K562 (cell line): ENCODE results near the gene AFAP1.

Source experiments
- CTCF ChIP-seq, 3 experiments: IDR thresholded peaks in 2 of 3; conservative IDR thresholded peaks in 1 of 3; 2 replicates each; pipeline ENCODE4 v1.5.1; 2011 to 2012; ENCODE audit warnings: low read length in 3 of 3, mild to moderate bottlenecking in 3 of 3, control low read depth in 2 of 3, improper control_type of control experiment in 1 of 3, inconsistent platforms in 1 of 3, low read depth in 1 of 3, mixed read lengths in 1 of 3, moderate library complexity in 1 of 3; ENCODE audit not compliant: insufficient read depth in 2 of 3
- RBM14 ChIP-seq: fragments of 200-400 bp; formaldehyde crosslinking; IDR thresholded peaks from 2 replicates; pipeline ENCODE4 v1.6.1; 2018; ENCODE audit warnings: low read depth, mild to moderate bottlenecking, low read length, moderate library complexity, borderline replicate concordance; ENCODE audit not compliant: insufficient read depth
- USF2 ChIP-seq: sonication (generic); formaldehyde crosslinking; IDR thresholded peaks from 2 replicates; pipeline ENCODE4 v1.5.0; 2020; ENCODE audit warnings: missing genetic modification reagents
- ZC3H11A ChIP-seq: IDR thresholded peaks from 2 replicates; pipeline ENCODE4 v1.6.1; 2012; ENCODE audit warnings: low read depth, low read length, improper control_type of control experiment
- ZNF561 ChIP-seq: fragments of 450-650 bp; formaldehyde crosslinking; conservative IDR thresholded peaks from 2 replicates; pipeline ENCODE4 v1.4.0; 2020; ENCODE audit warnings: mild to moderate bottlenecking, moderate library complexity
- ZNF778 ChIP-seq: fragments of 450-650 bp; formaldehyde crosslinking; IDR thresholded peaks from 2 replicates; pipeline ENCODE4 v1.4.0; 2020; ENCODE audit warnings: mild to moderate bottlenecking, moderate library complexity
- TF ChIP-seq, protein P1 (sequence below): fragments of 450-650 bp; conservative IDR thresholded peaks from 2 replicates; pipeline ENCODE4 v1.6.1; 2016; ENCODE audit warnings: missing genetic modification characterization, low read depth, mild to moderate bottlenecking, missing compliant biosample characterization, moderate library complexity

DNA sequence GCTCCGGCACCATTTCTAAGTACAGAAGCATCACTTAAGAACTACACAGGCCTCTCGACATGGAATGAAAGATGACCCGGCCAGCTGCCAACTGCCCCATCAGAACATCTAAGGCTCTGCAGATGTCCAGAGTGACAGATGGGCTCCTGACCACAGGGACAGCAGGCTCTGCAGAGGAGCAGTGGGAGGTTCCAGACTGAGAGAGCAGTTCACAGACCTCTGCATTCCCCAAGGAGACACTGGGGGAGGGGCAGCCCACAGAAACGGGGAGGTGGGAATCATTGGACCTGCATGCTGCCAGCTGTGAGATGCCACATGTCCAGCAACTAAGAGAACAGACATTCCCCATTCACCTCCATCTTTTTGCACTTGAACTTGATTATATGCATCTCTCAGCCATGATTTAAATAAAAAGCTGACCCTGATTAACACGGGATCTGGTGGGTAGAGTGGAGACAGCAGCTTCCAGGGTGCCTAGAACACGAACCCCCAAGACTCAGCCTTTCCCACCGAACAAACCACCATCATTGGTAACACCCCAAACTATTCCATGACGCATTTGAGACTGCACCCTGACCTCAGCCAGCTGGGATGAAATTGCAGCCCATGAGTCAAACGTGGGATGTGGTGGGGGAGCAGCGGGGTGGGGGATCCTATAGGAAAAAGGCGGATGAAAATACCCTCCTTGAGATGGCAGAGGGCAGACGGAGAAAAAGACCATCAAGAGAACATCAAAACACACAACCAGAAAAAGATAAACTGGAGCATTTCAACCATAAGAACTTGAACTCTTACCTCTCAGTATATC lies 47.2 kb downstream of the AFAP1 start:
- TF ChIP-seq RBM14: no peak
- TF ChIP-seq CTCF (IDR thresholded peaks at IDR 0.05 in 2 of 3, conservative IDR thresholded peaks at IDR 0.05 in 1 of 3; ENCODE audit: insufficient read depth in 2 of 3, low read depth in 1 of 3, low read length in 3 of 3): no peak
- TF ChIP-seq USF2 (CRISPR knock-in tag): no peak
- TF ChIP-seq, protein P1, sequence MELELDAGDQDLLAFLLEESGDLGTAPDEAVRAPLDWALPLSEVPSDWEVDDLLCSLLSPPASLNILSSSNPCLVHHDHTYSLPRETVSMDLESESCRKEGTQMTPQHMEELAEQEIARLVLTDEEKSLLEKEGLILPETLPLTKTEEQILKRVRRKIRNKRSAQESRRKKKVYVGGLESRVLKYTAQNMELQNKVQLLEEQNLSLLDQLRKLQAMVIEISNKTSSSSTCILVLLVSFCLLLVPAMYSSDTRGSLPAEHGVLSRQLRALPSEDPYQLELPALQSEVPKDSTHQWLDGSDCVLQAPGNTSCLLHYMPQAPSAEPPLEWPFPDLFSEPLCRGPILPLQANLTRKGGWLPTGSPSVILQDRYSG (tag): no peak
- TF ChIP-seq ZNF778 (CRISPR knock-in tag): no peak
- no peak for TF ChIP-seq ZNF561
- TF ChIP-seq ZC3H11A: no peak
